ENCODE results near the gene NOD1. TPM values are rescaled to one million over a fixed set of nuclear protein-coding genes. Genes with fewer than 3 reads are reported as not detected.
A peak's percentile ranks its signal among the peaks of the same experiment; 100 is the strongest.

NOD1 gene
- total and polyA plus RNA-seq, 2 of the 13 experiments (the other 11 are each of a cell fraction or from before 2014, with no cell fraction given): 1.7 to 2.9 TPM

DNA sequence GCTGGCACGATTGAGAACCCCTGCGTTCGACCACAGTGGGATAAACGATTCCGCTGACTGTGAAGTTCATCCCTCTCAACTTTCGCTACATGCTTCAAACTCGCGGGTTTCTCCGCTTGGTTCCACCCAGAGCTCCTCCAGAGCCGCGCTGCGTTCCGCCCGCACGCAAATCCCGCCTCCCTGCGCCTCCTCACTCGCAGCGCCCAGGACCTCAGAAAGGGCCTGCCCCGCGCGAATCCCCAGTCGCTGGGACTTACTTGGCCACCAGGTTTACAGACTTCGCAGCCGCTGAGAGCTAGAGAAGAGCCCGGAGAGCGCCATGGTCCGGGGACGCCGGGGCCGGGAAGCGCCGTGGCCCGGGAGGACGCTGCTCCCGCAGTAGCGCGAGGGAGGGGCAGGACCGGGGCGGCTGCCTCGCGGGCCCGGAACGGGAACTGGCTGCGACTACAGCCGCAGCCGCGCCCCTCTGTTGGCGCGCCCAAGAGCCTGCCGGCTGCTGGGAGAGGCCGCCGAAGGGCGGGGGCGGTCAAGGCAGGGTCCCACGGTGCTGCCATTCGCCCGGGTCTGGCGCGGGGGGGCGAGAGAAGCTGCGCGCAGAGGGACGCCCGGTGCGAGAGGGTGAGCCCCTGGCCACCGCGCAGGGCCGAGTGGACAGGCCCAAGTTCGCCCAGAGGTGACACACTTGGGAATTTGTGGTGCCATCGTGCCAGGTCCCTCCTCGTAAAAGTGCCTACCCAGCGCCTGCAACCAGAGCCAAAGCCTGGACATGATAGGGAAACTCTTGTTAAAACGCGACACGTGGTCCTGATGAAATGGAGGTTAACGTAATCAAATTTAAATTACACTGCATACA, at the start of gene NOD1 (continued):
- TF ChIP-seq CC2D1A (CRISPR knock-in tag; IDR thresholded peaks at IDR 0.05) (no peak), ZFX (CRISPR knock-in tag; IDR thresholded peaks at IDR 0.05; ENCODE audit: low read depth) (peak; percentile 84), ZBTB7B (CRISPR knock-in tag; IDR thresholded peaks at IDR 0.05) (peak; percentile 78; the same call in 1 of the 2 replicates), ZNF160 (CRISPR knock-in tag; IDR thresholded peaks at IDR 0.05) (no peak; the same call in none of the 2 replicates), RAD21 (CRISPR knock-in tag; IDR thresholded peaks at IDR 0.05) (0 out of 2 replicates have a peak, but pooled peaks have one; percentile 49), YY1 (IDR thresholded peaks at IDR 0.05; ENCODE audit: insufficient read depth, insufficient replicate concordance, low read depth, low read length) (peak; percentile 53), FIP1L1 (IDR thresholded peaks at IDR 0.05; ENCODE audit: borderline replicate concordance, insufficient read depth, low read depth, low read length) (no peak), HOXA3 (CRISPR knock-in tag; IDR thresholded peaks at IDR 0.05) (peak; percentile 53; the same call in 1 of the 2 replicates), GATAD1 (CRISPR knock-in tag; IDR thresholded peaks at IDR 0.05) (peak; percentile 28; the same call in 1 of the 2 replicates), SYNCRIP (IDR thresholded peaks at IDR 0.05; ENCODE audit: insufficient read depth, low read depth, low read length) (no peak), MAFG (CRISPR knock-in tag; IDR thresholded peaks at IDR 0.05) (no peak), ZNF263 (CRISPR knock-in tag; IDR thresholded peaks at IDR 0.05) (peak; percentile 60; the same call in 1 of the 2 replicates), XBP1 (CRISPR knock-in tag; IDR thresholded peaks at IDR 0.05) (no peak), ZNF775 (CRISPR knock-in tag; IDR thresholded peaks at IDR 0.05; ENCODE audit: borderline replicate concordance) (no peak; the same call in 1 of the 2 replicates)
- TF ChIP-seq, protein P1, sequence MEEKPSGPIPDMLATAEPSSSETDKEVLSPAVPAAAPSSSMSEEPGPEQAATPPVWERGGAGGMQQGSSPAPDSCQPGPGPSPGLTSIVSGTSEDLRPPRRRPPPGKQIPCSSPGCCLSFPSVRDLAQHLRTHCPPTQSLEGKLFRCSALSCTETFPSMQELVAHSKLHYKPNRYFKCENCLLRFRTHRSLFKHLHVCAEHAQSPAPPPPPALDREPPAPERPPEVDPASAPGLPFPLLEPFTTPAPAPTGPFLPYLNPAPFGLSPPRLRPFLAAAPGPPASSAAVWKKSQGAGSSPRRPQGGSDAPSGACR (CRISPR knock-in tag; IDR thresholded peaks at IDR 0.05): peak; percentile 58; the same call in 1 of the 2 replicates
- TF ChIP-seq, protein P2, sequence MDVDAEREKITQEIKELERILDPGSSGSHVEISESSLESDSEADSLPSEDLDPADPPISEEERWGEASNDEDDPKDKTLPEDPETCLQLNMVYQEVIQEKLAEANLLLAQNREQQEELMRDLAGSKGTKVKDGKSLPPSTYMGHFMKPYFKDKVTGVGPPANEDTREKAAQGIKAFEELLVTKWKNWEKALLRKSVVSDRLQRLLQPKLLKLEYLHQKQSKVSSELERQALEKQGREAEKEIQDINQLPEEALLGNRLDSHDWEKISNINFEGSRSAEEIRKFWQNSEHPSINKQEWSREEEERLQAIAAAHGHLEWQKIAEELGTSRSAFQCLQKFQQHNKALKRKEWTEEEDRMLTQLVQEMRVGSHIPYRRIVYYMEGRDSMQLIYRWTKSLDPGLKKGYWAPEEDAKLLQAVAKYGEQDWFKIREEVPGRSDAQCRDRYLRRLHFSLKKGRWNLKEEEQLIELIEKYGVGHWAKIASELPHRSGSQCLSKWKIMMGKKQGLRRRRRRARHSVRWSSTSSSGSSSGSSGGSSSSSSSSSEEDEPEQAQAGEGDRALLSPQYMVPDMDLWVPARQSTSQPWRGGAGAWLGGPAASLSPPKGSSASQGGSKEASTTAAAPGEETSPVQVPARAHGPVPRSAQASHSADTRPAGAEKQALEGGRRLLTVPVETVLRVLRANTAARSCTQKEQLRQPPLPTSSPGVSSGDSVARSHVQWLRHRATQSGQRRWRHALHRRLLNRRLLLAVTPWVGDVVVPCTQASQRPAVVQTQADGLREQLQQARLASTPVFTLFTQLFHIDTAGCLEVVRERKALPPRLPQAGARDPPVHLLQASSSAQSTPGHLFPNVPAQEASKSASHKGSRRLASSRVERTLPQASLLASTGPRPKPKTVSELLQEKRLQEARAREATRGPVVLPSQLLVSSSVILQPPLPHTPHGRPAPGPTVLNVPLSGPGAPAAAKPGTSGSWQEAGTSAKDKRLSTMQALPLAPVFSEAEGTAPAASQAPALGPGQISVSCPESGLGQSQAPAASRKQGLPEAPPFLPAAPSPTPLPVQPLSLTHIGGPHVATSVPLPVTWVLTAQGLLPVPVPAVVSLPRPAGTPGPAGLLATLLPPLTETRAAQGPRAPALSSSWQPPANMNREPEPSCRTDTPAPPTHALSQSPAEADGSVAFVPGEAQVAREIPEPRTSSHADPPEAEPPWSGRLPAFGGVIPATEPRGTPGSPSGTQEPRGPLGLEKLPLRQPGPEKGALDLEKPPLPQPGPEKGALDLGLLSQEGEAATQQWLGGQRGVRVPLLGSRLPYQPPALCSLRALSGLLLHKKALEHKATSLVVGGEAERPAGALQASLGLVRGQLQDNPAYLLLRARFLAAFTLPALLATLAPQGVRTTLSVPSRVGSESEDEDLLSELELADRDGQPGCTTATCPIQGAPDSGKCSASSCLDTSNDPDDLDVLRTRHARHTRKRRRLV (CRISPR knock-in tag; IDR thresholded peaks at IDR 0.05): no peak
- TF ChIP-seq, protein P3, sequence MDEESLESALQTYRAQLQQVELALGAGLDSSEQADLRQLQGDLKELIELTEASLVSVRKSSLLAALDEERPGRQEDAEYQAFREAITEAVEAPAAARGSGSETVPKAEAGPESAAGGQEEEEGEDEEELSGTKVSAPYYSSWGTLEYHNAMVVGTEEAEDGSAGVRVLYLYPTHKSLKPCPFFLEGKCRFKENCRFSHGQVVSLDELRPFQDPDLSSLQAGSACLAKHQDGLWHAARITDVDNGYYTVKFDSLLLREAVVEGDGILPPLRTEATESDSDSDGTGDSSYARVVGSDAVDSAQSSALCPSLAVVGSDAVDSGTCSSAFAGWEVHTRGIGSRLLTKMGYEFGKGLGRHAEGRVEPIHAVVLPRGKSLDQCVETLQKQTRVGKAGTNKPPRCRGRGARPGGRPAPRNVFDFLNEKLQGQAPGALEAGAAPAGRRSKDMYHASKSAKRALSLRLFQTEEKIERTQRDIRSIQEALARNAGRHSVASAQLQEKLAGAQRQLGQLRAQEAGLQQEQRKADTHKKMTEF (CRISPR knock-in tag; IDR thresholded peaks at IDR 0.05): peak; percentile 64; the same call in 1 of the 2 replicates

Measured in HepG2 (cell line).